Measurements from ENCODE around the gene NCK1.

DNA sequence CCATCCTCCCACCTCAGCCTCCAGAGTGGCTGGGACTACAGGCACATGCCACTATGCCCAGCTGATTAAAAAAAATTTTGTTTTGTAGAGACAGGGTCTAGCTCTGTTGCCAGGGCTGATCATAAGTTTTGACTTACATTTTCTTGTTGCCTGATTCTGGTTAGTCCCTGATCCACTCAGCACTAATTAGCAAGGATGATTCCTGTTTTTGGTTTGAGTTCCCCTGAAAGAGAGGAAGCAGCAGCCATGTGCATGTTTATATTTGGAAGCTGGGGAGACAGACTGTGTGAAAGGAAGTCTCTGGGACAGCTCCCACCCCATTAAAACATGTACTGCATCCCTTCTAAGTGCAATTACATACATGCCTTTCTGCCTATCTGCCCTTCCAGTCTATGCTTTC, 3.6 kb upstream of the NCK1 start:
- TF ChIP-seq, protein P1, sequence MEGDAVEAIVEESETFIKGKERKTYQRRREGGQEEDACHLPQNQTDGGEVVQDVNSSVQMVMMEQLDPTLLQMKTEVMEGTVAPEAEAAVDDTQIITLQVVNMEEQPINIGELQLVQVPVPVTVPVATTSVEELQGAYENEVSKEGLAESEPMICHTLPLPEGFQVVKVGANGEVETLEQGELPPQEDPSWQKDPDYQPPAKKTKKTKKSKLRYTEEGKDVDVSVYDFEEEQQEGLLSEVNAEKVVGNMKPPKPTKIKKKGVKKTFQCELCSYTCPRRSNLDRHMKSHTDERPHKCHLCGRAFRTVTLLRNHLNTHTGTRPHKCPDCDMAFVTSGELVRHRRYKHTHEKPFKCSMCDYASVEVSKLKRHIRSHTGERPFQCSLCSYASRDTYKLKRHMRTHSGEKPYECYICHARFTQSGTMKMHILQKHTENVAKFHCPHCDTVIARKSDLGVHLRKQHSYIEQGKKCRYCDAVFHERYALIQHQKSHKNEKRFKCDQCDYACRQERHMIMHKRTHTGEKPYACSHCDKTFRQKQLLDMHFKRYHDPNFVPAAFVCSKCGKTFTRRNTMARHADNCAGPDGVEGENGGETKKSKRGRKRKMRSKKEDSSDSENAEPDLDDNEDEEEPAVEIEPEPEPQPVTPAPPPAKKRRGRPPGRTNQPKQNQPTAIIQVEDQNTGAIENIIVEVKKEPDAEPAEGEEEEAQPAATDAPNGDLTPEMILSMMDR (IDR thresholded peaks at IDR 0.05; ENCODE audit: insufficient read depth, low read depth, low read length) = no peak
- no peak for TF ChIP-seq EZH2 (IDR thresholded peaks at IDR 0.05; ENCODE audit: insufficient read depth, low read length)
